Activated CD4-positive, alpha-beta memory T cell treated with anti-CD3 and anti-CD28 coated beads for 36 hours (primary cell): ENCODE data around the gene ACY1. TPM values are rescaled to one million over a fixed set of nuclear protein-coding genes. Genes with fewer than 3 reads are reported as not detected.

ENCODE experiments used
- CTCF ChIA-PET: fragments of 350-600 bp; sonication (Branson Sonifier 250); formaldehyde crosslinking; loops from one replicate; lab custom pipeline; 2021; ENCODE audit warnings: antibody characterized with exemption, inconsistent platforms; lab: Charles Lee
- POLR2A ChIA-PET: fragments of 350-600 bp; sonication (Branson Sonifier 250); formaldehyde crosslinking; loops from one replicate; lab custom pipeline; 2021; ENCODE audit warnings: antibody characterized with exemption; lab: Charles Lee
- DNase-seq: peaks from one replicate; pipeline ENCODE4 v3.0.0-alpha.2; 2020
- H3K27ac Mint-ChIP-seq: one replicate; pipeline ENCODE4 v1.8.0; 2021; ENCODE audit warnings: mixed read lengths
- H3K27me3 Mint-ChIP-seq: one replicate; pipeline ENCODE4 v1.8.0; 2021; ENCODE audit warnings: mixed read lengths
- H3K36me3 Mint-ChIP-seq: one replicate; pipeline ENCODE4 v1.8.0; 2021; ENCODE audit warnings: mixed read lengths
- H3K4me1 Mint-ChIP-seq: one replicate; pipeline ENCODE4 v1.8.0; 2021; ENCODE audit warnings: low read depth, mixed read lengths
- H3K4me3 Mint-ChIP-seq: one replicate; pipeline ENCODE4 v1.8.0; 2021; ENCODE audit warnings: mild to moderate bottlenecking, mixed read lengths
- H3K9me3 Mint-ChIP-seq: one replicate; pipeline ENCODE4 v1.8.0; 2021; ENCODE audit warnings: mixed read lengths
- intact Hi-C: fragments of 100-400 bp; cut with micrococcal nuclease; formaldehyde crosslinking; loops from one replicate; pipeline ENCODE4 v1.15.1; 2023
- total RNA-seq, 2 experiments: library from RNA; stranded (reverse); gene quantifications; one replicate each; pipeline ENCODE4 v1.2.3, GENCODE V29; 2021

Gene ACY1
- 10 to 100 TPM; 53.1 to 59.2 TPM for total RNA-seq

GRCh38 chr3:51982838-51983577, at the start of gene ACY1:
Gene ACY1, plus strand, starts transcription at chr3:51983535. Its CDS starts 530 bp downstream, at chr3:51984065.
- no peaks in the 10 kb centered on the region for H3K9me3 Mint-ChIP-seq
- H3K27me3 Mint-ChIP-seq = no peaks in the 10 kb centered on the region
- DNase-seq = peak; percentile 85
- H3K4me1 Mint-ChIP-seq = peaks cover 28% of the 10 kb centered on the region
- H3K27ac Mint-ChIP-seq = peak within 1 kb of the TSS; percentile 88
- ChIA-PET CTCF (interaction anchor here (0.8 to 4.0 kb wide), 16 partner anchors 9 to 237 kb away, joined by 3 to 55 read pairs (median 4); partner anchors contain the start of genes ABHD14A, ABHD14B, PARP3 and PCBP4), POLR2A (interaction anchor here (0.6 to 3.2 kb wide), 10 partner anchors 9 to 171 kb away, joined by 3 to 45 read pairs (median 9); partner anchors contain the start of genes ABHD14A, ABHD14B, PARP3 and PCBP4)
- intact Hi-C loops = loop anchor here (1.0 to 5.0 kb wide), 3 partner anchors 8 to 74 kb away; partner anchors contain the start of genes ABHD14A, DUSP7 and RPL29
- peak within 1 kb of the TSS; percentile 88 for H3K4me3 Mint-ChIP-seq
- no peaks in the 10 kb centered on the region for H3K36me3 Mint-ChIP-seq

- H3K27me3 Mint-ChIP-seq = no peaks in the 10 kb centered on the region
- CTCF ChIA-PET = interaction anchor here (1.0 to 1.8 kb wide), 2 partner anchors 7 to 11 kb away, joined by 3 to 7 read pairs; partner anchors contain the start of gene RRP9
- peaks cover 4% of the 10 kb centered on the region for H3K4me1 Mint-ChIP-seq
- intact Hi-C loops = no loop called here
- no peak for DNase-seq
- POLR2A ChIA-PET = no interaction called here
- peaks cover 41% of the 10 kb centered on the region for H3K36me3 Mint-ChIP-seq
- H3K9me3 Mint-ChIP-seq = no peaks in the 10 kb centered on the region
- H3K27ac Mint-ChIP-seq = no peak overlapping the region
- H3K4me3 Mint-ChIP-seq = no peak overlapping the region
Observed at GRCh38 chr3:51934139-51934850, 49.0 kb upstream of the ACY1 start.

- ChIA-PET CTCF (interaction anchor here (0.6 to 1.0 kb wide), 3 partner anchors 10 to 207 kb away, joined by 3 read pairs; no protein-coding TSS in a partner anchor), POLR2A (interaction anchor here (0.6 kb wide), 1 partner anchor 48 kb away, joined by 5 read pairs; no protein-coding TSS in a partner anchor)
- peaks cover 41% of the 10 kb centered on the region for H3K36me3 Mint-ChIP-seq
- H3K27me3 Mint-ChIP-seq = no peaks in the 10 kb centered on the region
- H3K27ac Mint-ChIP-seq = no peak overlapping the region
- intact Hi-C loops = no loop called here
- no peak overlapping the region for H3K4me3 Mint-ChIP-seq
- H3K9me3 Mint-ChIP-seq = no peaks in the 10 kb centered on the region
- H3K4me1 Mint-ChIP-seq = peaks cover 11% of the 10 kb centered on the region
- no peak for DNase-seq
Observed at GRCh38 chr3:51934991-51935885, 48.1 kb upstream of the ACY1 start.

- no peak overlapping the region for H3K4me3 Mint-ChIP-seq
- DNase-seq = no peak
- ChIA-PET POLR2A (no interaction called here), CTCF (interaction anchor here (0.6 to 1.2 kb wide), 2 partner anchors 207 to 254 kb away, joined by 3 read pairs; no protein-coding TSS in a partner anchor)
- peaks cover 20% of the 10 kb centered on the region for H3K4me1 Mint-ChIP-seq
- no peak overlapping the region for H3K27ac Mint-ChIP-seq
- H3K9me3 Mint-ChIP-seq = no peaks in the 10 kb centered on the region
- no peaks in the 10 kb centered on the region for H3K27me3 Mint-ChIP-seq
- intact Hi-C loops = no loop called here
- peaks cover 37% of the 10 kb centered on the region for H3K36me3 Mint-ChIP-seq
Observed at GRCh38 chr3:51935886-51936755, 47.2 kb upstream of the ACY1 start.

GRCh38 chr3:51937014-51937413, 46.3 kb upstream of the ACY1 start:
- Mint-ChIP-seq H3K27ac (no peak overlapping the region), H3K9me3 (no peaks in the 10 kb centered on the region), H3K36me3 (peaks cover 31% of the 10 kb centered on the region), H3K27me3 (no peaks in the 10 kb centered on the region), H3K4me1 (peaks cover 22% of the 10 kb centered on the region), H3K4me3 (no peak overlapping the region)
- DNase-seq = no peak
- CTCF ChIA-PET = interaction anchor here (1.2 kb wide), 1 partner anchor 255 kb away, joined by 3 read pairs; no protein-coding TSS in a partner anchor
- intact Hi-C loops = no loop called here
- POLR2A ChIA-PET = no interaction called here

- Mint-ChIP-seq H3K36me3 (peaks cover 29% of the 10 kb centered on the region), H3K27me3 (no peaks in the 10 kb centered on the region), H3K4me1 (peaks cover 25% of the 10 kb centered on the region), H3K4me3 (no peak overlapping the region), H3K9me3 (no peaks in the 10 kb centered on the region), H3K27ac (no peak overlapping the region)
- DNase-seq = no peak
- intact Hi-C loops = no loop called here
- CTCF ChIA-PET = no interaction called here
- POLR2A ChIA-PET = no interaction called here
Observed at GRCh38 chr3:51937611-51938450, 45.5 kb upstream of the ACY1 start.

GRCh38 chr3:51938780-51939425, 44.4 kb upstream of the ACY1 start:
- POLR2A ChIA-PET = no interaction called here
- H3K4me3 Mint-ChIP-seq = no peak overlapping the region
- H3K36me3 Mint-ChIP-seq = peaks cover 26% of the 10 kb centered on the region
- no peak for DNase-seq
- intact Hi-C loops = no loop called here
- H3K27me3 Mint-ChIP-seq = no peaks in the 10 kb centered on the region
- CTCF ChIA-PET = interaction anchor here (1.2 kb wide), 1 partner anchor 43 kb away, joined by 3 read pairs; no protein-coding TSS in a partner anchor
- peaks cover 29% of the 10 kb centered on the region for H3K4me1 Mint-ChIP-seq
- H3K27ac Mint-ChIP-seq = no peak overlapping the region
- no peaks in the 10 kb centered on the region for H3K9me3 Mint-ChIP-seq

- peak overlapping the region; percentile 87 for H3K4me3 Mint-ChIP-seq
- peak overlapping the region; percentile 59 for H3K27ac Mint-ChIP-seq
- intact Hi-C loops = loop anchor here (5.0 to 10.0 kb wide), 2 partner anchors 181 to 266 kb away; partner anchors contain the start of gene TEX264
- peaks cover 16% of the 10 kb centered on the region for H3K36me3 Mint-ChIP-seq
- H3K9me3 Mint-ChIP-seq = no peaks in the 10 kb centered on the region
- DNase-seq = no peak
- H3K27me3 Mint-ChIP-seq = no peaks in the 10 kb centered on the region
- peaks cover 29% of the 10 kb centered on the region for H3K4me1 Mint-ChIP-seq
- ChIA-PET POLR2A (interaction anchor here (0.7 to 3.9 kb wide), 8 partner anchors 8 to 116 kb away, joined by 3 to 20 read pairs (median 4); partner anchors contain the start of genes ABHD14A, ABHD14B, ACY1 and RPL29), CTCF (interaction anchor here (0.6 to 3.1 kb wide), 20 partner anchors 8 to 505 kb away, joined by 3 to 64 read pairs (median 7); partner anchors contain the start of genes ABHD14A, ABHD14B, ACY1 and DUSP7)
Observed at GRCh38 chr3:51940648-51941462, 42.5 kb upstream of the ACY1 start.

- Mint-ChIP-seq H3K27ac (peak overlapping the region; percentile 59), H3K36me3 (peaks cover 16% of the 10 kb centered on the region), H3K9me3 (no peaks in the 10 kb centered on the region), H3K4me3 (peak overlapping the region; percentile 87), H3K27me3 (no peaks in the 10 kb centered on the region), H3K4me1 (peaks cover 29% of the 10 kb centered on the region)
- POLR2A ChIA-PET = interaction anchor here (0.7 to 3.9 kb wide), 8 partner anchors 9 to 116 kb away, joined by 3 to 20 read pairs (median 4); partner anchors contain the start of genes ABHD14A, ABHD14B, ACY1 and RPL29
- CTCF ChIA-PET = interaction anchor here (0.6 to 3.1 kb wide), 20 partner anchors 8 to 505 kb away, joined by 3 to 64 read pairs (median 7); partner anchors contain the start of genes ABHD14A, ABHD14B, ACY1 and DUSP7
- no peak for DNase-seq
- intact Hi-C loops = loop anchor here (5.0 to 10.0 kb wide), 2 partner anchors 181 to 267 kb away; partner anchors contain the start of gene TEX264
Observed at GRCh38 chr3:51941463-51941797, 41.9 kb upstream of the ACY1 start.
